Measurements from ENCODE around the gene OPALIN.

OPALIN gene

DNA sequence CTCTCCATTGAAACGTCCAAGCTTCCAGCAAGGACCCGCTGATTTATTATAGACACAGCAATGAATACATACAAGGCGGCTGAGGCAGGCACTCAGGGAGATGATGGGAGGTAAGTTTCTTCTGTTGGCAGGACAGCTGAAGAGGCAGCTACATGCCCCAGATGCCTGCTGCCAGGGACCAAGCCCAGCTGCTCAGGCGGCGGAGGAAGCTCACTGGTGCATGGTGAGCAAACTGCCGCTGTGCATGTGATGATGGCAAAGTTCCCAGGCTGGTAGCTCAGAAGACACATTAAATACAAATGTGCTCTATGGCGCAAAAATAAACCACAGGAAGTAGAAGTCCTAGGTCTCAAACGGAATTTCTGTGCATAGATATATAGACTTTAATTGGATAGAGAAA lies 52.3 kb downstream of the OPALIN start:
- Histone ChIP-seq H3K79me2 (ENCODE audit: insufficient read depth, low read length) (no peaks in the 10 kb centered on the region), H3K9ac (ENCODE audit: low read length) (no peak overlapping the region), H4K20me1 (ENCODE audit: low read depth, low read length) (no peaks in the 10 kb centered on the region), H3K4me3 (ENCODE audit: insufficient read depth, low read length, poor library complexity, severe bottlenecking) (no peak overlapping the region), H3K27ac (ENCODE audit: low read depth, low read length) (no peak overlapping the region), H3K9me3 (ENCODE audit: insufficient read depth, low read length) (no peaks in the 10 kb centered on the region), H3K9me2 (replicated peaks; ENCODE audit: insufficient read depth, low read length) (no peaks in the 10 kb centered on the region), H3K36me3 (ENCODE audit: low read length) (no peaks in the 10 kb centered on the region), H3F3A (ENCODE audit: insufficient read depth) (no peaks in the 10 kb centered on the region), H2AFZ (ENCODE audit: low read depth, low read length, severe bottlenecking) (no peak overlapping the region), H3K27me3 (ENCODE audit: low read length) (no peaks in the 10 kb centered on the region), H3K4me2 (ENCODE audit: low read depth, low read length, poor library complexity, severe bottlenecking) (no peak overlapping the region)
- no peak for TF ChIP-seq EZH2phosphoT487 (conservative IDR thresholded peaks at IDR 0.05; ENCODE audit: low read length)
- TF ChIP-seq, protein P1, sequence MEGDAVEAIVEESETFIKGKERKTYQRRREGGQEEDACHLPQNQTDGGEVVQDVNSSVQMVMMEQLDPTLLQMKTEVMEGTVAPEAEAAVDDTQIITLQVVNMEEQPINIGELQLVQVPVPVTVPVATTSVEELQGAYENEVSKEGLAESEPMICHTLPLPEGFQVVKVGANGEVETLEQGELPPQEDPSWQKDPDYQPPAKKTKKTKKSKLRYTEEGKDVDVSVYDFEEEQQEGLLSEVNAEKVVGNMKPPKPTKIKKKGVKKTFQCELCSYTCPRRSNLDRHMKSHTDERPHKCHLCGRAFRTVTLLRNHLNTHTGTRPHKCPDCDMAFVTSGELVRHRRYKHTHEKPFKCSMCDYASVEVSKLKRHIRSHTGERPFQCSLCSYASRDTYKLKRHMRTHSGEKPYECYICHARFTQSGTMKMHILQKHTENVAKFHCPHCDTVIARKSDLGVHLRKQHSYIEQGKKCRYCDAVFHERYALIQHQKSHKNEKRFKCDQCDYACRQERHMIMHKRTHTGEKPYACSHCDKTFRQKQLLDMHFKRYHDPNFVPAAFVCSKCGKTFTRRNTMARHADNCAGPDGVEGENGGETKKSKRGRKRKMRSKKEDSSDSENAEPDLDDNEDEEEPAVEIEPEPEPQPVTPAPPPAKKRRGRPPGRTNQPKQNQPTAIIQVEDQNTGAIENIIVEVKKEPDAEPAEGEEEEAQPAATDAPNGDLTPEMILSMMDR (IDR thresholded peaks at IDR 0.05; ENCODE audit: insufficient read depth, low read length, poor library complexity, severe bottlenecking): no peak

DNA sequence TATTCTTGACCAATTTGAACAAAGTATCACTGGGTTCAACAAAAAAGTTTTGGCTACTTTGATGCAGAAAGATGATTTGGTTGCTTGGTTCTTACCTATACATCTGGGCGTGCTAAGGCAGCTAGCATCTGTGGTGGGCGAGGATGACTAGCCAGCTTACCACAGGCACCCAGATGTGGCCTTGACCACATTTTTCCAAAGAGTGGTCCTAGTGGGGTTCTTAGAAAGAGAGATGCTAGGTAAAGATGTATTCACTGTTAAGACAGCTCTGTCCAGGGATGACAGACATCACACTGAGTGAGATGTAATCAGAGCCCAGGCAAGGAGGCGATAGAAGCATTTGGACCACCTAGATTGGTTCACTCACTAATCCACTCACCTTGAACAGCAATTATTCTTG lies 53.8 kb downstream of the OPALIN start:
- H3K4me2 ChIP-seq (ENCODE audit: low read depth, low read length, poor library complexity, severe bottlenecking): no peak overlapping the region
- H3K79me2 ChIP-seq (ENCODE audit: insufficient read depth, low read length): no peaks in the 10 kb centered on the region
- no peaks in the 10 kb centered on the region; the same call in 1 of the 2 replicates for H3K27me3 ChIP-seq (ENCODE audit: low read length)

DNA sequence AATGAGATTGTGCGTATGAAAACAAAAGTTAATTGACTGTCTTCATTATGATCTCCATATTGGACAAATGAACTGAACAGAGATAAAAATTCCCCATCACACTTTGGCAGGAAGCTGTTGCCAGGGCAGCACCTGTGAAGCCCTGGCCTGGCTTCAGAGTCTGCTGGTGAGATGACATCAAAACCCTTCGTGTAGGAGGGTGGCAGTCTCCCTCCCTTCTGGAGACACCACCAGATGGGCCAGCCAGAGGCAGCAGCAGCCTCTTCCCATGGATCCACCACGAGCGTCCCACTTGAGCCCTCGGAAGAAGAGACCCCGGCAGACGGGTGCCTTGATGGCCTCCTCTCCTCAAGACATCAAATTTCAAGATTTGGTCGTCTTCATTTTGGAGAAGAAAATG lies 54.6 kb downstream of the OPALIN start, which contains the start of gene DNTT:
TSS of gene DNTT (plus strand) at position 205 of the 400 bp plus-strand sequence. CDS start at position 269, 64 bp downstream.
- no peaks in the 10 kb centered on the region for H3K9me3 ChIP-seq (ENCODE audit: insufficient read depth, low read length)
- H3K4me2 ChIP-seq (ENCODE audit: low read depth, low read length, poor library complexity, severe bottlenecking): no peak within 1 kb of the TSS
- TF ChIP-seq, protein P1 (IDR thresholded peaks at IDR 0.05; ENCODE audit: insufficient read depth, low read length, poor library complexity, severe bottlenecking): no peak
- H2AFZ ChIP-seq (ENCODE audit: low read depth, low read length, severe bottlenecking): no peak within 1 kb of the TSS
- no peaks in the 10 kb centered on the region for H4K20me1 ChIP-seq (ENCODE audit: low read depth, low read length)
- H3K79me2 ChIP-seq (ENCODE audit: insufficient read depth, low read length): no peaks in the 10 kb centered on the region
- no peaks in the 10 kb centered on the region for H3K36me3 ChIP-seq (ENCODE audit: low read length)
- no peak within 1 kb of the TSS for H3K4me3 ChIP-seq (ENCODE audit: insufficient read depth, low read length, poor library complexity, severe bottlenecking)
- H3K27ac ChIP-seq (ENCODE audit: low read depth, low read length): no peak within 1 kb of the TSS
- H3F3A ChIP-seq (ENCODE audit: insufficient read depth): no peaks in the 10 kb centered on the region
- no peak within 1 kb of the TSS for H3K9ac ChIP-seq (ENCODE audit: low read length)
- no peaks in the 10 kb centered on the region for H3K9me2 ChIP-seq (replicated peaks; ENCODE audit: insufficient read depth, low read length)
- H3K27me3 ChIP-seq (ENCODE audit: low read length): no peaks in the 10 kb centered on the region; the same call in 1 of the 2 replicates

More for the DNA sequence above, 53.8 kb downstream of the OPALIN start:
- H3K9me3 ChIP-seq (ENCODE audit: insufficient read depth, low read length): no peaks in the 10 kb centered on the region
- H4K20me1 ChIP-seq (ENCODE audit: low read depth, low read length): no peaks in the 10 kb centered on the region
- no peak overlapping the region for H2AFZ ChIP-seq (ENCODE audit: low read depth, low read length, severe bottlenecking)
- no peak overlapping the region for H3K9ac ChIP-seq (ENCODE audit: low read length)
- H3K4me3 ChIP-seq (ENCODE audit: insufficient read depth, low read length, poor library complexity, severe bottlenecking): no peak overlapping the region
- no peaks in the 10 kb centered on the region for H3F3A ChIP-seq (ENCODE audit: insufficient read depth)
- H3K27ac ChIP-seq (ENCODE audit: low read depth, low read length): no peak overlapping the region
- no peaks in the 10 kb centered on the region for H3K36me3 ChIP-seq (ENCODE audit: low read length)
- TF ChIP-seq EZH2phosphoT487 (conservative IDR thresholded peaks at IDR 0.05; ENCODE audit: low read length): no peak
- TF ChIP-seq, protein P1 (IDR thresholded peaks at IDR 0.05; ENCODE audit: insufficient read depth, low read length, poor library complexity, severe bottlenecking): no peak
- no peaks in the 10 kb centered on the region for H3K9me2 ChIP-seq (replicated peaks; ENCODE audit: insufficient read depth, low read length)

Measured in SU-DHL-6 (cell line).